SU-DHL-6 (cell line): ENCODE measurements around the gene CSF2.

Experiments
- EZH2phosphoT487 ChIP-seq: fragments of 200-600 bp; sonication (generic), shearing (Covaris generic); conservative IDR thresholded peaks from 2 replicates; pipeline ENCODE4 v1.6.1; 2018; ENCODE audit warnings: mild to moderate bottlenecking, antibody characterized with exemption, low read length, moderate library complexity, mixed read lengths
- TF ChIP-seq, protein P1 (sequence below): fragments of 200-600 bp; sonication (generic); IDR thresholded peaks from one replicate; pipeline ENCODE4 v1.5.1; 2017; ENCODE audit warnings: antibody characterized with exemption, mild to moderate bottlenecking, low read length, moderate library complexity; ENCODE audit not compliant: insufficient read depth, poor library complexity, severe bottlenecking

DNA sequence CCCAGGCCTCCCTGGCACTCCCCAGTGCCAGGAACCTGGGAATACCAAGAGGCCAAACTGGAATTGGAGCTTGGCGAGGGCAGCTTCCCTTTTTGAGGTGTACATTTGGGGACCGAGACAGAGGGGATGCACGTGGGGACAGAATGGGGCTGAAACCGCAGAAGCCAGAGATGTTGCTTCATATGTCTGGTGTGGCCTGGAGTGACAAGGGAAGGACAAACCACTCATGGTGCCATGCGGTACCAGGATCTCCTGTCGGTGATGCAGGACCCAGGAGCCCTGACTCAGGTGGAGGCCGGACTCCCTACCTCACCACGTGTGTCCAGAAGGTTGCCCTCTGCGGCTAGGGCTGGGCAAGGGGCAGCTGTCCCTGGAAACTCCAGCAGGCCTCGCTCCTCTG, 4.0 kb upstream of the CSF2 start:
- no peak for TF ChIP-seq EZH2phosphoT487
- TF ChIP-seq, protein P1, sequence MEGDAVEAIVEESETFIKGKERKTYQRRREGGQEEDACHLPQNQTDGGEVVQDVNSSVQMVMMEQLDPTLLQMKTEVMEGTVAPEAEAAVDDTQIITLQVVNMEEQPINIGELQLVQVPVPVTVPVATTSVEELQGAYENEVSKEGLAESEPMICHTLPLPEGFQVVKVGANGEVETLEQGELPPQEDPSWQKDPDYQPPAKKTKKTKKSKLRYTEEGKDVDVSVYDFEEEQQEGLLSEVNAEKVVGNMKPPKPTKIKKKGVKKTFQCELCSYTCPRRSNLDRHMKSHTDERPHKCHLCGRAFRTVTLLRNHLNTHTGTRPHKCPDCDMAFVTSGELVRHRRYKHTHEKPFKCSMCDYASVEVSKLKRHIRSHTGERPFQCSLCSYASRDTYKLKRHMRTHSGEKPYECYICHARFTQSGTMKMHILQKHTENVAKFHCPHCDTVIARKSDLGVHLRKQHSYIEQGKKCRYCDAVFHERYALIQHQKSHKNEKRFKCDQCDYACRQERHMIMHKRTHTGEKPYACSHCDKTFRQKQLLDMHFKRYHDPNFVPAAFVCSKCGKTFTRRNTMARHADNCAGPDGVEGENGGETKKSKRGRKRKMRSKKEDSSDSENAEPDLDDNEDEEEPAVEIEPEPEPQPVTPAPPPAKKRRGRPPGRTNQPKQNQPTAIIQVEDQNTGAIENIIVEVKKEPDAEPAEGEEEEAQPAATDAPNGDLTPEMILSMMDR = no peak
